K562 (cell line): ENCODE data around the gene EFEMP2. TPM values are rescaled to one million over a fixed set of nuclear protein-coding genes. Genes with fewer than 3 reads are reported as not detected.

ENCODE experiments used
- CREM ChIP-seq: IDR thresholded peaks from 2 replicates; pipeline ENCODE4 v1.6.1; 2014; ENCODE audit warnings: antibody characterized with exemption, low read depth
- CSDE1 ChIP-seq, 2 experiments: fragments of 450-650 bp; IDR thresholded peaks; 2 replicates each; pipeline ENCODE4 v1.6.1; 2016; ENCODE audit warnings: mild to moderate bottlenecking in 1 of 2
- DEAF1 ChIP-seq: fragments of 450-650 bp; formaldehyde crosslinking; IDR thresholded peaks from 2 replicates; pipeline ENCODE4 v1.4.0; 2020; ENCODE audit warnings: mild to moderate bottlenecking, moderate library complexity
- GABPA ChIP-seq: fragments of 200-800 bp; sonication (Bioruptor generic); conservative IDR thresholded peaks from 2 replicates; pipeline ENCODE4 v1.6.1; 2016; ENCODE audit warnings: low read depth, missing genetic modification characterization, missing compliant biosample characterization
- KLF16 ChIP-seq: IDR thresholded peaks from 2 replicates; pipeline ENCODE4 v1.6.1; 2016; ENCODE audit warnings: antibody characterized with exemption
- MED1 ChIP-seq: sonication (generic); formaldehyde crosslinking; IDR thresholded peaks from 2 replicates; pipeline ENCODE4 v1.8.1; 2023; ENCODE audit warnings: missing genetic modification reagents, borderline replicate concordance
- MXD1 ChIP-seq: fragments of 250-450 bp; sonication (Bioruptor Pico); IDR thresholded peaks from 2 replicates; pipeline ENCODE4 v1.8.0; 2021; ENCODE audit warnings: borderline replicate concordance, mild to moderate bottlenecking, moderate library complexity; ENCODE audit not compliant: poor library complexity, severe bottlenecking
- NCOR1 ChIP-seq: fragments of 450-650 bp; IDR thresholded peaks from 2 replicates; pipeline ENCODE4 v1.6.1; 2016; ENCODE audit warnings: mild to moderate bottlenecking, moderate library complexity
- OTX1 ChIP-seq: fragments of 450-650 bp; formaldehyde crosslinking; IDR thresholded peaks from 2 replicates; pipeline ENCODE4 v1.4.0; 2022; ENCODE audit warnings: mild to moderate bottlenecking
- RFX5 ChIP-seq: IDR thresholded peaks from 2 replicates; pipeline ENCODE4 v1.6.1; 2011; ENCODE audit warnings: low read depth, mild to moderate bottlenecking, improper control_type of control experiment, low read length
- SMARCB1 ChIP-seq: IDR thresholded peaks from 2 replicates; pipeline ENCODE4 v1.6.1; 2011; ENCODE audit warnings: improper control_type of control experiment, low read depth; ENCODE audit not compliant: insufficient read length
- ZBTB12 ChIP-seq: fragments of 250-450 bp; sonication (Bioruptor Pico); IDR thresholded peaks from 2 replicates; pipeline ENCODE4 v1.4.0; 2020
- ZBTB17 ChIP-seq: fragments of 450-650 bp; formaldehyde crosslinking; IDR thresholded peaks from 2 replicates; pipeline ENCODE4 v1.4.0; 2020; ENCODE audit warnings: mild to moderate bottlenecking
- ZNF121 ChIP-seq: sonication (generic); formaldehyde crosslinking; conservative IDR thresholded peaks from 2 replicates; pipeline ENCODE4 v1.8.0; 2022; ENCODE audit warnings: missing genetic modification reagents
- ZNF41 ChIP-seq: fragments of 250-450 bp; sonication (Bioruptor Pico); conservative IDR thresholded peaks from 2 replicates; pipeline ENCODE4 v1.4.0; 2020; ENCODE audit warnings: mild to moderate bottlenecking
- polyA plus RNA-seq, 8 experiments: library from polyadenylated mRNA; depleted of rRNA in 4 of 8; stranded (reverse) in 5 of 8; unstranded in 3 of 8; fragments of >200 nt; fragmentation: Nextera tagmentation in 2 of 8; fragmentation: Illumina TruSeq in 1 of 8; extraction: Ambion mirVana in 2 of 8; extraction: Trizol in 1 of 8; gene quantifications; 2 replicates each; pipeline versions ENCODE4 v1.2.1 to v1.2.3, GENCODE V29; 2011 to 2014; ENCODE audit warnings: inconsistent platforms in 1 of 8, missing spikeins in 1 of 8
- total RNA-seq, 7 experiments: library from RNA; depleted of rRNA in 6 of 7; stranded (reverse); fragments of >200 nt in 6 of 7; fragmentation: Illumina TruSeq in 2 of 7; extraction: Trizol in 2 of 7; gene quantifications; 2 replicates each; pipeline versions ENCODE4 v1.2.1 to v1.2.3, GENCODE V29; 2011 to 2021; ENCODE audit warnings: low replicate concordance in 1 of 7
- TF ChIP-seq, protein P1 (sequence below): fragments of 450-650 bp; formaldehyde crosslinking; IDR thresholded peaks from 2 replicates; pipeline ENCODE4 v1.4.0; 2022; ENCODE audit warnings: missing genetic modification characterization
- TF ChIP-seq, protein P2 (sequence below): fragments of 250-450 bp; sonication (Bioruptor Pico); IDR thresholded peaks from 2 replicates; pipeline ENCODE4 v1.6.1; 2021; ENCODE audit warnings: mild to moderate bottlenecking
- TF ChIP-seq, protein P3 (sequence below), 2 experiments: fragments of 200-800 bp in 1 of 2; sonication (Bioruptor generic) in 1 of 2; sonication (generic) in 1 of 2; formaldehyde crosslinking in 1 of 2; IDR thresholded peaks in 1 of 2; conservative IDR thresholded peaks in 1 of 2; 2 replicates each; pipeline versions ENCODE4 v1.5.0 to v1.6.1; 2016 to 2020; ENCODE audit warnings: missing compliant biosample characterization in 1 of 2, missing genetic modification characterization in 1 of 2, missing genetic modification reagents in 1 of 2
- TF ChIP-seq, protein P4 (sequence below): fragments of 250-450 bp; sonication (Bioruptor Pico); IDR thresholded peaks from 2 replicates; pipeline ENCODE4 v1.5.0; 2021

The EFEMP2 gene
- total and polyA plus RNA-seq, 9 of the 15 experiments (the other 6 are each of a cell fraction or from before 2014, with no cell fraction given) = 0.07 to 2.9 (median 0.69) TPM; not detected in 1

DNA sequence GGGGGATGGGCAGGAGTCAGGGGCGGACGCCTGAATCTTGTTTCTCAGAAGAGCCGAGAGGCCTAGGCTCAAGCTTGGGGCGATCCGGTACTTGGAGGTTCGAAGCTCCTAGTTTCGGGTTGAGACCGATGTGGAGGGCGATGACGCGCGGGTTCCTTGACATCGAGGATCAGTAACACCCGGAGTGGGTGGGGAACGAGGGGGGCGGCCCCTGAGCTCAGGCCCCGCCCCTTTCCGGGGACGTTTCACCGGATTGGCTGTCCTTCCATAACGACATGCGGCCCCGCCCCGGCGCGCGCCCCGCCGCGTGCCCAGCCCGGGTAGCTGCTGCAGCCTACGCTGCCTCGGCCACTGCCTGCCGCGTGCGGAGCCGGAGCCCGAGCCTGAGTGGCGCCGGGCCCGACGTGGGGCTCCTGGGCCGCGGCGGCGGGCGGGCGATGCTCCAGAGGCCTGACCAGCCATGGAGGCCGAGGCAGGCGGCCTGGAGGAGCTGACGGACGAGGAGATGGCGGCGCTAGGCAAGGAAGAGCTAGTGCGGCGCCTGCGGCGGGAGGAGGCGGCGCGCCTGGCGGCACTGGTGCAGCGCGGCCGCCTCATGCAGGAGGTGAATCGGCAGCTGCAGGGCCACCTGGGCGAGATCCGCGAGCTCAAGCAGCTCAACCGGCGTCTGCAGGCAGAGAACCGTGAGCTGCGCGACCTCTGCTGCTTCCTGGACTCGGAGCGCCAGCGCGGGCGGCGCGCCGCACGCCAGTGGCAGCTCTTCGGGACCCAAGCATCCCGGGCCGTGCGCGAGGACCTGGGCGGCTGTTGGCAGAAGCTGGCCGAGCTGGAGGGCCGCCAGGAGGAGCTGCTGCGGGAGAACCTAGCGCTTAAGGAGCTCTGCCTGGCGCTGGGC lies 18.0 kb upstream of the EFEMP2 start, which contains the start of gene CCDC85B (continued):
- TF ChIP-seq, protein P1, sequence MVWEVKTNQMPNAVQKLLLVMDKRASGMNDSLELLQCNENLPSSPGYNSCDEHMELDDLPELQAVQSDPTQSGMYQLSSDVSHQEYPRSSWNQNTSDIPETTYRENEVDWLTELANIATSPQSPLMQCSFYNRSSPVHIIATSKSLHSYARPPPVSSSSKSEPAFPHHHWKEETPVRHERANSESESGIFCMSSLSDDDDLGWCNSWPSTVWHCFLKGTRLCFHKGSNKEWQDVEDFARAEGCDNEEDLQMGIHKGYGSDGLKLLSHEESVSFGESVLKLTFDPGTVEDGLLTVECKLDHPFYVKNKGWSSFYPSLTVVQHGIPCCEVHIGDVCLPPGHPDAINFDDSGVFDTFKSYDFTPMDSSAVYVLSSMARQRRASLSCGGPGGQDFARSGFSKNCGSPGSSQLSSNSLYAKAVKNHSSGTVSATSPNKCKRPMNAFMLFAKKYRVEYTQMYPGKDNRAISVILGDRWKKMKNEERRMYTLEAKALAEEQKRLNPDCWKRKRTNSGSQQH (CRISPR knock-in tag) = peak; percentile 64; the same call in 1 of the 2 replicates
- TF ChIP-seq ZNF41 (CRISPR knock-in tag) = 0 out of 2 replicates have a peak, but pooled peaks have one; percentile 57
- TF ChIP-seq, protein P2, sequence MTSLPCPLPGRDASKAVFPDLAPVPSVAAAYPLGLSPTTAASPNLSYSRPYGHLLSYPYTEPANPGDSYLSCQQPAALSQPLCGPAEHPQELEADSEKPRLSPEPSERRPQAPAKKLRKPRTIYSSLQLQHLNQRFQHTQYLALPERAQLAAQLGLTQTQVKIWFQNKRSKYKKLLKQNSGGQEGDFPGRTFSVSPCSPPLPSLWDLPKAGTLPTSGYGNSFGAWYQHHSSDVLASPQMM = no peak
- TF ChIP-seq, protein P3, sequence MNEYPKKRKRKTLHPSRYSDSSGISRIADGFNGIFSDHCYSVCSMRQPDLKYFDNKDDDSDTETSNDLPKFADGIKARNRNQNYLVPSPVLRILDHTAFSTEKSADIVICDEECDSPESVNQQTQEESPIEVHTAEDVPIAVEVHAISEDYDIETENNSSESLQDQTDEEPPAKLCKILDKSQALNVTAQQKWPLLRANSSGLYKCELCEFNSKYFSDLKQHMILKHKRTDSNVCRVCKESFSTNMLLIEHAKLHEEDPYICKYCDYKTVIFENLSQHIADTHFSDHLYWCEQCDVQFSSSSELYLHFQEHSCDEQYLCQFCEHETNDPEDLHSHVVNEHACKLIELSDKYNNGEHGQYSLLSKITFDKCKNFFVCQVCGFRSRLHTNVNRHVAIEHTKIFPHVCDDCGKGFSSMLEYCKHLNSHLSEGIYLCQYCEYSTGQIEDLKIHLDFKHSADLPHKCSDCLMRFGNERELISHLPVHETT (CRISPR knock-in tag; conservative IDR thresholded peaks at IDR 0.05 in 1 of 2, IDR thresholded peaks at IDR 0.05 in 1 of 2) = peak in 1 of 2 experiments; percentile 75; a peak in 2 of 4 replicates
- TF ChIP-seq MXD1 (CRISPR knock-in tag) = peak; percentile 55
- TF ChIP-seq MED1 (CRISPR knock-in tag) = no peak
- TF ChIP-seq ZNF121 (CRISPR knock-in tag) = 0 out of 2 replicates have a peak, but pooled peaks have one; percentile 11
- TF ChIP-seq NCOR1 = no peak
- no peak for TF ChIP-seq OTX1 (CRISPR knock-in tag)
- TF ChIP-seq KLF16 = no peak
- TF ChIP-seq SMARCB1 = no peak
- no peak for TF ChIP-seq RFX5
- TF ChIP-seq GABPA (tag) = no peak; the same call in 1 of the 2 replicates
- no peak; the same call in 1 of the 2 replicates for TF ChIP-seq ZBTB12 (CRISPR knock-in tag)
- 0 out of 2 replicates have a peak, but pooled peaks have one; percentile 10 for TF ChIP-seq DEAF1
- TF ChIP-seq ZBTB17 (CRISPR knock-in tag) = peak; percentile 86
- TF ChIP-seq CREM = peak; percentile 72
- TF ChIP-seq CSDE1 (IDR thresholded peaks at IDR 0.05) = no peak
- TF ChIP-seq, protein P4, sequence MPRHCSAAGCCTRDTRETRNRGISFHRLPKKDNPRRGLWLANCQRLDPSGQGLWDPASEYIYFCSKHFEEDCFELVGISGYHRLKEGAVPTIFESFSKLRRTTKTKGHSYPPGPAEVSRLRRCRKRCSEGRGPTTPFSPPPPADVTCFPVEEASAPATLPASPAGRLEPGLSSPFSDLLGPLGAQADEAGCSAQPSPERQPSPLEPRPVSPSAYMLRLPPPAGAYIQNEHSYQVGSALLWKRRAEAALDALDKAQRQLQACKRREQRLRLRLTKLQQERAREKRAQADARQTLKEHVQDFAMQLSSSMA (CRISPR knock-in tag) = 0 out of 2 replicates have a peak, but pooled peaks have one; percentile 30
